ENCODE measurements around the gene TNRC18.
"Not testable (repeated sequence)": the region's sequence is repeated elsewhere in the genome, so short reads cannot be mapped to it uniquely, and the experiment has no call there.

DNA sequence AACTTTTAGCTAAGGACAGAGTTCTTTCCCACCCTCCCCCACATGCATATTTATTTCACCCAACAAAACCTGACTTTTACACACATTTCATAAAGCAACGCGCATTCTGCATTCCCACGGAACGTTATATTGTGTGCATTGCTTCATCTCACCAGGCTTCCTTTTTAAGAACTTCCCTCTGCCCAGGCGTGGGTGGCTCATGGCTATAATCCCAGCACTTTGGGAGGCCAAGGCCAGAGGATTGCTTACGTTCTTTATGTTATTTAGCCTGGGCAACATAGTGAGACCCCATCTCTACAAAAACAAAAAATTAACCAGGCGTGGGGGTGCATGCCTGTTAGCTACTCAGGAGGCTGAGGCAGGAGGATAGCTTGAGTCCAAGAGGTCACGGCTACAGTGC lies 155.8 kb downstream of the TNRC18 start:
- not testable (repeated sequence) for TF ChIP-seq PATZ1 (CRISPR knock-in tag; IDR thresholded peaks at IDR 0.05; ENCODE audit: borderline replicate concordance); ARNTL (CRISPR knock-in tag; IDR thresholded peaks at IDR 0.05; ENCODE audit: borderline replicate concordance, low read depth); ZFP3 (CRISPR knock-in tag; IDR thresholded peaks at IDR 0.05); SNAI2 (CRISPR knock-in tag; IDR thresholded peaks at IDR 0.05); CSRNP3 (CRISPR knock-in tag; IDR thresholded peaks at IDR 0.05)
